ENCODE results near the gene EBLN1.
A peak's percentile ranks its signal among the peaks of the same experiment; 100 is the strongest.

Gene EBLN1

GRCh38 chr10:22252801-22253579, 35.2 kb upstream of the EBLN1 start:
- Mint-ChIP-seq H3K27me3 (ENCODE audit: low read depth) (peaks cover 66% of the 10 kb centered on the region), H3K36me3 (ENCODE audit: low read depth) (no peaks in the 10 kb centered on the region), H3K9me3 (no peaks in the 10 kb centered on the region)

GRCh38 chr10:22252224-22252800, 34.5 kb upstream of the EBLN1 start:
- no peaks in the 10 kb centered on the region for H3K9me3 Mint-ChIP-seq
- TF ChIP-seq CTCF (IDR thresholded peaks at IDR 0.05; ENCODE audit: unreplicated experiment in 3 of 3): no peak
- H3K4me3 Mint-ChIP-seq: peak overlapping the region; percentile 89 to 97 (median 90)
- peaks cover 60% of the 10 kb centered on the region for H3K27me3 Mint-ChIP-seq (ENCODE audit: low read depth)
- peak overlapping the region; percentile 99 for H3K27ac Mint-ChIP-seq
- peaks cover 5% of the 10 kb centered on the region for H3K4me1 Mint-ChIP-seq
- H3K36me3 Mint-ChIP-seq (ENCODE audit: low read depth): no peaks in the 10 kb centered on the region

More at GRCh38 chr10:22252801-22253579, 35.2 kb upstream of the EBLN1 start:
- H3K4me3 Mint-ChIP-seq: peak overlapping the region; percentile 86 to 93 (median 93)
- peak overlapping the region; percentile 82 to 98 (median 95) for H3K27ac Mint-ChIP-seq
- no peak for TF ChIP-seq CTCF (IDR thresholded peaks at IDR 0.05; ENCODE audit: unreplicated experiment in 3 of 3)
- H3K4me1 Mint-ChIP-seq: peaks cover 5% of the 10 kb centered on the region

- peaks cover 54% of the 10 kb centered on the region for H3K27me3 Mint-ChIP-seq (ENCODE audit: low read depth)
- H3K4me1 Mint-ChIP-seq: peaks cover 5% of the 10 kb centered on the region
- peak overlapping the region; percentile 89 to 97 (median 90) for H3K4me3 Mint-ChIP-seq
- H3K36me3 Mint-ChIP-seq (ENCODE audit: low read depth): no peaks in the 10 kb centered on the region
- no peaks in the 10 kb centered on the region for H3K9me3 Mint-ChIP-seq
- H3K27ac Mint-ChIP-seq: peak overlapping the region; percentile 99
- no peak for TF ChIP-seq CTCF (IDR thresholded peaks at IDR 0.05; ENCODE audit: unreplicated experiment in 3 of 3)
Observed at GRCh38 chr10:22251751-22252223, 34.0 kb upstream of the EBLN1 start.

GRCh38 chr10:22250897-22251660, 33.3 kb upstream of the EBLN1 start:
- Mint-ChIP-seq H3K27me3 (ENCODE audit: low read depth) (peaks cover 49% of the 10 kb centered on the region), H3K27ac (peak overlapping the region; percentile 99), H3K4me1 (peaks cover 5% of the 10 kb centered on the region), H3K36me3 (ENCODE audit: low read depth) (no peaks in the 10 kb centered on the region), H3K9me3 (no peaks in the 10 kb centered on the region), H3K4me3 (peak overlapping the region; percentile 89 to 97 (median 90))
- TF ChIP-seq CTCF (IDR thresholded peaks at IDR 0.05; ENCODE audit: unreplicated experiment in 3 of 3): no peak

- no peak overlapping the region for H3K27ac Mint-ChIP-seq
- no peak overlapping the region for H3K4me3 Mint-ChIP-seq
- peaks cover 5% of the 10 kb centered on the region for H3K4me1 Mint-ChIP-seq
- H3K9me3 Mint-ChIP-seq: no peaks in the 10 kb centered on the region
- TF ChIP-seq CTCF (IDR thresholded peaks at IDR 0.05; ENCODE audit: unreplicated experiment in 3 of 3): no peak
- no peaks in the 10 kb centered on the region for H3K36me3 Mint-ChIP-seq (ENCODE audit: low read depth)
- peaks cover 16% of the 10 kb centered on the region for H3K27me3 Mint-ChIP-seq (ENCODE audit: low read depth)
Observed at GRCh38 chr10:22247636-22248035, 29.8 kb upstream of the EBLN1 start.
